GM13976 (cell line): ENCODE data around the gene ELOVL4.

Experiments used
- DNase-seq: peaks from one replicate; pipeline ENCODE4 v3.0.0; 2012; ENCODE audit warnings: low spot score
- in situ Hi-C: fragments of 300-500 bp; cut with MboI; formaldehyde crosslinking; loops from one replicate; pipeline ENCODE4 v1.12.0; 2022; ENCODE audit warnings: low sequenced_read_pairs, mixed read lengths, inconsistent platforms; ENCODE audit not compliant: unreplicated experiment
- TF ChIP-seq, protein P1 (sequence below): IDR thresholded peaks from 2 replicates; pipeline ENCODE4 v1.5.1; 2012; ENCODE audit warnings: borderline replicate concordance, mild to moderate bottlenecking; ENCODE audit not compliant: insufficient read depth; ENCODE audit errors: extremely low read depth, missing control alignments, control extremely low read depth

ELOVL4 gene

DNA sequence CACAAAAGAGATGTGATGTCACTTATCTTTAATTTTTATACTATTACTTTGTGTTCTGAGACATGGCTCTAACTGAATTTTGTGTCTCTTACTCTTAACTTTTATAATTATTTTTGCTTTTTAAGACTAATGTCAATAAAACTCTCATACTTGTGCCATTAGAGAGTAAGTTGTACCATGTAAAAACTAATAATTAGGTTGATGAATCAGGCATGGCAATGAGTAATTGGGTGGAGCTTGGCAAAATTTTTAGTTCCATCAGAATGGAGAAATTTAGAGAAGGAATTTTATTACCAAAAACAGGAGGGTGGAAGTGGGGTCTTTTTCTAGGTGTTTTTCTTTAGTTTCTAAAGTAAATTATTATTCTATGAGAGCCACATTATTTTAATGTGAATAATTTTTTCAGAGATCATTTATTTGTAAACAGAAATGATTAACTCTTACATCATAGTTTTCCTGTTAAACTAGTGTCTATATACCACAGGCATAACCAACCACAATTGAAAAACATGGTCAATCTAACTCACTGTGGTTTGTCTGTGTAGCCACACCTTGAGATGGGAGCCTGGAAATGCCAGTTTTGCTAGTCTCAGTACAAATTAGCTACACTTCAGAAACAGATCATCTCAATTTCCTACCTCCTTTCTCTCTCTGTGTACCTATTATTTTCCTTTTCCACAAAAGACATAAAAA lies 51.8 kb downstream of the ELOVL4 start:
- DNase-seq: no peak
- TF ChIP-seq, protein P1, sequence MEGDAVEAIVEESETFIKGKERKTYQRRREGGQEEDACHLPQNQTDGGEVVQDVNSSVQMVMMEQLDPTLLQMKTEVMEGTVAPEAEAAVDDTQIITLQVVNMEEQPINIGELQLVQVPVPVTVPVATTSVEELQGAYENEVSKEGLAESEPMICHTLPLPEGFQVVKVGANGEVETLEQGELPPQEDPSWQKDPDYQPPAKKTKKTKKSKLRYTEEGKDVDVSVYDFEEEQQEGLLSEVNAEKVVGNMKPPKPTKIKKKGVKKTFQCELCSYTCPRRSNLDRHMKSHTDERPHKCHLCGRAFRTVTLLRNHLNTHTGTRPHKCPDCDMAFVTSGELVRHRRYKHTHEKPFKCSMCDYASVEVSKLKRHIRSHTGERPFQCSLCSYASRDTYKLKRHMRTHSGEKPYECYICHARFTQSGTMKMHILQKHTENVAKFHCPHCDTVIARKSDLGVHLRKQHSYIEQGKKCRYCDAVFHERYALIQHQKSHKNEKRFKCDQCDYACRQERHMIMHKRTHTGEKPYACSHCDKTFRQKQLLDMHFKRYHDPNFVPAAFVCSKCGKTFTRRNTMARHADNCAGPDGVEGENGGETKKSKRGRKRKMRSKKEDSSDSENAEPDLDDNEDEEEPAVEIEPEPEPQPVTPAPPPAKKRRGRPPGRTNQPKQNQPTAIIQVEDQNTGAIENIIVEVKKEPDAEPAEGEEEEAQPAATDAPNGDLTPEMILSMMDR: no peak
- in situ Hi-C loops: no loop called here

DNA sequence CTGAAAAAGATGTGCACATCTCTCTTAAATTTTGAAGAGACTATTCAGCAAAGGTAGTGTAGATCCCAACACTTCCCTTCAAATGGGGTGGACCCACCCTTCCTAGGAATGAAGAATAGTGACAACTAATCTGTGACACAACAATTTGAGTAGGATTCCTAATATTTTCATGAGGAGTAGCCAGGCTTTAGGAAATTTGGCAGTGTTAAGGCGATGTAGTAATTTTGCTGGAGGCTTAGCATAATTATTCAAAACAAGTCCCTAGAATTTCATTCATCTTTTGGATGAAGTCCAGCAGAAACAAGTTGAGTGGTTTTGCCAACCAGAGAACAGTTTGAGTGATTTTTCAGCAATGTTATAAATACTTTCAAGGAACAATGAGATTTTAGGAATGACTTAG lies 52.4 kb downstream of the ELOVL4 start:
- DNase-seq: no peak
- in situ Hi-C loops: no loop called here
- TF ChIP-seq, protein P1: no peak

DNA sequence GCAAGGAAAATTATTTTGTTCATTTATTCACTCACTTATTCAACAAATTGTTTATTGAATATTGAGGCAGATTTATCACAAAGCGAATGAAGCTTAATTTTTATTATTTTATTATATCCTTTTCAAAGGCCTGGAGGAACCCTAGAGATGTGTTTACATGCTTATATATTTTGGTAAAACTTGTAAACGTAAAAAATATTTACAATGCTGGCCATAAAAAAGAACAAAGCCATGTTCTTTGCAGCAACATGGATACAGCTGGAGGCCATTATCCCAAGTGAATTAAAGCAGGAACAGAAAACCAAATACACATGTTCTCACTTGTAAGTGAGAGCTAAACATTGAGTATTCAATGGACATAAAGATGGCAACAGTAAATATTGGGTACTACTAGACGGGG lies 58.8 kb downstream of the ELOVL4 start:
- in situ Hi-C loops: no loop called here
- DNase-seq: no peak

DNA sequence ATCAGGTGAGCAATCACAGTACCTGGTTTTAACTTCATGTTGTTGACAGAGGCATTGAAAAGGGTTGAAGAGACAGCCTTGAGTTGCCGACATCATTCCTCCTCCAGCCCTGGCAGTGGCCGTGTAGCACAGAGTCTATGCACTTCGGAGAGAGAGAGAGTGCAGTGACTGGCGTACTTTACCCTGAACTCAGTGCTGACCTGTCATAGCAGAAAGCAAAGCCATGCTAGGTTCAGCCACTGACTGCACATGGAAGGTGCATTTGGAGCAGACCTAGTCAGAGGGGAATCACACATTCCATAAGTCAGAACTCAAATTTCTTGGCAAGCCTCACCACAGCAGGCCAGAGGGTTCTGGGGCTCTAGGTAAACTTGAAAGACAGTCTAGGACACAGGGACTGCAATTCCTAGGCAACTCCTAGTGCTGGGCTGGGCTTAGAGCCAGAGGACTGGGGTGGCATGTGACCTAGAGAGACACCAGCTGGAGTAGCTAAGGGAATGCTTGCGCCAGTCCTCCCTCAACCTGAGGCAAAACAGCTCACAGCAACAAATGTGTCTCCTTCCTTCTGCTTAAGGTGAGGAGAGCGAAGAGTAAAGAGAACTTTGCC lies 69.1 kb downstream of the ELOVL4 start:
- in situ Hi-C loops: no loop called here
- no peak for DNase-seq
- TF ChIP-seq, protein P1: no peak

More for the DNA sequence above, 58.8 kb downstream of the ELOVL4 start:
- TF ChIP-seq, protein P1: no peak

DNA sequence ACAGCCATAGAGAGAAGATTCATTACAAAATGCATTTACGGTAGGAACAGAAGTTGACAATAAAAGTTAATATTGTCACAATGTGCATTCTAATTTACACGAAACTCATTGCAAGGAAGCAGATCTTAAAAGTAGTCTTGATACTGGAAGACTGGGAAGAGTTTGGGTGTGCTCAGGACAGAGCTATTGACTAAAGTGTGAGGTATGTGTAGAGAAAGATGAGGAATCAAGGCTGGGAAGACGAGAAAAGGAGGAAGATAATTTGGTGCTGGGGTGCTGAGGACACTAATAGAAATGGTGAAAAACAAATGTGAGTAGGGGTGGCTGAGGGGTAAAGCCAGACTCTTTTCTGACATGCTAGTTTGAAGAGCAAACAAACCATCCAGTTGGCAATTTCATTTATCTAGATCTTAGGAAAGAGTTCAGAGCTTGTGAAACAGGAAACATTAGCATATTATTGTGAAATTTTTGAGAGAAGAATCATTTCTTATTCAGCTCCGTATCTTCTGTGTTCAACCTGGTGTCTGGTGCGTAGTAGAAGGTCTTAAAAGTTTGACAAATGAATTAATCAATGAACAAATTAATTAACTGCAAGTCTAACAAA lies 72.7 kb downstream of the ELOVL4 start:
- DNase-seq: no peak
- TF ChIP-seq, protein P1: no peak
- in situ Hi-C loops: no loop called here

DNA sequence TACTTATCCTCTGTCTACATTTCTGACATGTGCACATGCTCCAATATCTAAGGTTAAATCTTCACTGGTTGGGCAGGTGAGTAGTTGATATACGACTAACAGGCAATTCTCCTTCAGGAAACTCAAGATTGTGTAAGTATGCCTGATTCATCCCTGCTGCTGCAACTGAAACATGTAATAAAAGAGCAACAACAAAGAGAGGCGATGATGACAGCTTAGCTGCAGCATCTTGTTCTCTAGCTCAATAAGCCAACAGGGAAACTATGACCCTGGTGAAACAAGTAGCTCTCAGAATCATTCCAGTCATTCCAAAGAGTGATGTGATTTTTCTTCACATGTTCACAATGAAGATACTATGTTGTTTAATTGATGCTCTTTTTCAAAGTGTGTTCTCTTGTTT lies 74.4 kb downstream of the ELOVL4 start:
- TF ChIP-seq, protein P1: no peak
- in situ Hi-C loops: no loop called here
- DNase-seq: no peak
